Neuronal stem cell (in vitro differentiated cells): ENCODE data around the gene RAB6B.

Source experiments
- DNase-seq: peaks from one replicate; pipeline ENCODE4 v3.0.0-alpha.2; 2013; ENCODE audit warnings: low spot score
- H2AFZ ChIP-seq: one replicate; pipeline ENCODE4 v1.6.1; 2013; ENCODE audit warnings: mild to moderate bottlenecking, low read length, inconsistent platforms
- H2AK5ac ChIP-seq: 2 replicates; pipeline ENCODE4 v1.6.1; 2013; ENCODE audit warnings: low read depth, mild to moderate bottlenecking, inconsistent platforms, low read length, moderate library complexity, mixed read lengths
- H2BK120ac ChIP-seq: 2 replicates; pipeline ENCODE4 v1.6.1; 2013; ENCODE audit warnings: low read depth, mild to moderate bottlenecking, inconsistent platforms, low read length, moderate library complexity, mixed read lengths
- H2BK12ac ChIP-seq: one replicate; pipeline ENCODE4 v1.6.1; 2013; ENCODE audit warnings: low read length, inconsistent platforms
- H2BK15ac ChIP-seq: 2 replicates; pipeline ENCODE4 v1.6.1; 2013; ENCODE audit warnings: mild to moderate bottlenecking, low read length, inconsistent platforms, mixed read lengths
- H2BK5ac ChIP-seq: one replicate; pipeline ENCODE4 v1.6.1; 2013; ENCODE audit warnings: inconsistent platforms, mild to moderate bottlenecking, low read length, moderate library complexity
- H3K14ac ChIP-seq: one replicate; pipeline ENCODE4 v1.6.1; 2013; ENCODE audit warnings: low read length, inconsistent platforms
- H3K18ac ChIP-seq: 2 replicates; pipeline ENCODE4 v1.6.1; 2013; ENCODE audit warnings: low read length, inconsistent platforms
- H3K23ac ChIP-seq: 2 replicates; pipeline ENCODE4 v1.6.1; 2013; ENCODE audit warnings: low read depth, mild to moderate bottlenecking, mixed read lengths, low read length, inconsistent platforms; ENCODE audit not compliant: poor library complexity
- H3K27ac ChIP-seq: replicated peaks from 3 replicates; pipeline ENCODE4 v1.5.1; 2013; ENCODE audit warnings: low read length, inconsistent platforms
- H3K27me3 ChIP-seq, 3 experiments: 2 replicates each; pipeline ENCODE4 v1.6.1; 2013; ENCODE audit warnings: low read length in 3 of 3, mild to moderate bottlenecking in 2 of 3, inconsistent platforms in 1 of 3, low read depth in 1 of 3, mixed read lengths in 1 of 3, moderate library complexity in 1 of 3; ENCODE audit not compliant: control insufficient read depth in 3 of 3, insufficient read depth in 3 of 3
- H3K36me3 ChIP-seq, 2 donors: replicated peaks in 1 of 2; 2 replicates each; pipeline ENCODE4 v1.6.1; 2013; ENCODE audit warnings: low read length in 2 of 2; ENCODE audit not compliant: control insufficient read depth in 2 of 2, insufficient read depth in 2 of 2
- H3K4ac ChIP-seq: 2 replicates; pipeline ENCODE4 v1.6.1; 2013; ENCODE audit warnings: inconsistent platforms, mild to moderate bottlenecking, low read length, moderate library complexity
- H3K4me1 ChIP-seq, 2 donors: 1 replicate in 1 of 2; 2 replicates in 1 of 2; pipeline ENCODE4 v1.6.1; 2013; ENCODE audit warnings: low read length in 2 of 2, low read depth in 1 of 2; ENCODE audit not compliant: control insufficient read depth in 2 of 2, insufficient read depth in 1 of 2
- H3K4me2 ChIP-seq: one replicate; pipeline ENCODE4 v1.6.1; 2013; ENCODE audit warnings: mild to moderate bottlenecking, low read length, inconsistent platforms; ENCODE audit not compliant: insufficient read depth, poor library complexity, severe bottlenecking
- H3K4me3 ChIP-seq, 2 donors: 2 replicates each; pipeline ENCODE4 v1.5.1; 2013; ENCODE audit warnings: low read length in 2 of 2, mild to moderate bottlenecking in 2 of 2, inconsistent platforms in 1 of 2, moderate library complexity in 1 of 2
- H3K79me1 ChIP-seq: one replicate; pipeline ENCODE4 v1.6.1; 2013; ENCODE audit warnings: low read depth, mild to moderate bottlenecking, inconsistent platforms, low read length, moderate library complexity
- H3K9ac ChIP-seq: one replicate; pipeline ENCODE4 v1.6.1; 2013; ENCODE audit warnings: mild to moderate bottlenecking, low read depth, low read length, inconsistent platforms; ENCODE audit not compliant: poor library complexity
- H3K9me3 ChIP-seq, 2 donors: replicated peaks in 1 of 2; 2 replicates each; pipeline versions ENCODE3 to v1.6.1; 2013; ENCODE audit warnings: low read length in 2 of 2, mild to moderate bottlenecking in 2 of 2, inconsistent platforms in 1 of 2, low read depth in 1 of 2, mixed read lengths in 1 of 2, moderate library complexity in 1 of 2; ENCODE audit not compliant: control insufficient read depth in 2 of 2, insufficient read depth in 1 of 2
- H4K8ac ChIP-seq: one replicate; pipeline ENCODE4 v1.6.1; 2013; ENCODE audit warnings: low read depth, mild to moderate bottlenecking, inconsistent platforms, low read length, moderate library complexity
- H4K91ac ChIP-seq: one replicate; pipeline ENCODE4 v1.6.1; 2013; ENCODE audit warnings: low read length, low read depth, mild to moderate bottlenecking, inconsistent platforms; ENCODE audit not compliant: poor library complexity
- WGBS, 2 donors: extraction: QIAGEN DNeasy Blood & Tissue Kit; methylation state at CpG; one replicate each; pipeline ENCODE4 v1.1.7; 2013; ENCODE audit warnings: missing lambda C conversion rate in 2 of 2, mixed read lengths in 1 of 2; ENCODE audit not compliant: insufficient read length in 2 of 2, insufficient replicate concordance in 1 of 2; ENCODE audit errors: extremely low coverage in 2 of 2; 5-methylcytosine and 5-hydroxymethylcytosine counted together

The RAB6B gene

DNA sequence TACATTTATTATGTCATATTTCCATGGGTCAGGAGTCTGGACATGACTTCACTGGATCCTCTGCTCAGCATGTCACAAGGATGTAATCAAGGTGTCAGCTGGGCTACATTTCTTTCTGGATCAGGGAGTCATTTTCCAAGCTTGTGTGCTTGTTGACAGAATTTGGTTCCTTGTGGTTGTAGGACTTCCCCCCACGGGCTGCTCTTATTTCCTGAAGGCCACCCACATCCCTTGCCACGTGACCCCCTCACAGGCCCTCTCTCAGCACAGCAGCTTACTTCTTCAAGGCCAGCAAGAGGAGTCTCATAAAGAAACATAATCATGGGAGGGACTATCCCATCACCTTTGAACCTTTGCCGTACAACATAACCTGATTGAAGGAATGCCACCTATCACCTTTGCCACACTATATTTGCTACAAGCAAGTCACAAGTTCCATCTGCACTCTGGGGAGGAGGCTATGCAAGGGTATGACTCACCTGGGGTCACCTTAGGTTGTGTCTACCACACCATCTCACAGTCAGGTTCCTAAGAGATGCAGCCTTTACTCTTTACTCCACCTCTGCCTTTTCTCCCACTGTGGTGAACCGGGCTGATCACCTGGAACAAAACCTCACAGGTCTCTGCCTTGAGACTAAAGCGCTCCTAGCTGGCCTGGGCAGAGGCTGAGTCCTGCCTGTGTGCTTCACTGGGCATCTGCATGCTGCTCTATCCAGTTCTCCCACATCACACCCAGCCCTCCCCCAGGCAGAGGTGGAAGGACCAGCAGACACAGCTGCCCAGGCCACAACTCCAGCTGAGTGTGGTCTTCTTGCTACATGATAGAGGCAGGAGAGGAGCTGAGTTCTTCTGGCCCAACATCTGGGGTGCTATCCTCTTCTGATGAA lies 13.5 kb downstream of the RAB6B start:
- Histone ChIP-seq H4K8ac (no peak overlapping the region), H2BK120ac (no peak overlapping the region), H3K23ac (no peak overlapping the region), H3K9ac (no peak overlapping the region), H2BK15ac (no peak overlapping the region), H3K18ac (no peak overlapping the region), H4K91ac (no peak overlapping the region), H3K4ac (no peak overlapping the region), H3K27me3 (peaks cover 0 to 8% (median 0%) of the 10 kb centered on the region in 3 experiments), H2AFZ (no peak overlapping the region), H2AK5ac (no peak overlapping the region), H3K4me3 (no peak overlapping the region), H3K27ac (no peak overlapping the region), H3K79me1 (peaks cover 2% of the 10 kb centered on the region), H3K9me3 (peaks cover 0 to 5% of the 10 kb centered on the region in 2 donors), H3K4me2 (no peak overlapping the region), H3K4me1 (peaks cover 0 to 2% of the 10 kb centered on the region in 2 donors), H2BK5ac (no peak overlapping the region), H3K36me3 (no peaks in the 10 kb centered on the region), H3K14ac (no peak overlapping the region), H2BK12ac (no peak overlapping the region)
- DNase-seq: no peak
- WGBS, 2 donors: no CpG with 5 or more reads among the region's 5 CpGs

DNA sequence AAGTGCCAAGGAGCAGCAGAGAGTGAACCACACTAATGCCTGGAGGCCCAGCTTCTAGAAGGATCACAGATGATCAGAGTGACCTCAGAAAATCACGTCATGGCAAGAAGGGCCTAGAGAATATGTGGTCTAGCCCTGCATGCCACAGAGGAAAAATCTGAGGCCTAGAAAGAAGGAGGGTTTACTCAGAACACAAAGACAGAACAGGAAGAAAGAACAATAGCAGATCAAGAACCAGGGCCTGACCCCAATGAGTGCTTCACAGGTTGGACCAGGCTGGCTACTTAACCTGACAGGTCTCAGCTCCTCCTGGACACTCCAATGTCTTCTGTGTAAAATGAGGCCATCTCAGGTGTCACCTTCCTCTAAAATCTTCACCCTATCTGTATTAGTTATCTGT lies 14.2 kb downstream of the RAB6B start:
- H2BK120ac ChIP-seq: no peak overlapping the region
- no peak overlapping the region for H4K8ac ChIP-seq
- H3K4ac ChIP-seq: no peak overlapping the region
- H2BK5ac ChIP-seq: no peak overlapping the region
- no peaks in the 10 kb centered on the region for H3K4me1 ChIP-seq
- H3K4me3 ChIP-seq: no peak overlapping the region
- H3K9me3 ChIP-seq: peaks cover 0 to 5% of the 10 kb centered on the region in 2 donors
- no peak overlapping the region for H3K27ac ChIP-seq
- H4K91ac ChIP-seq: no peak overlapping the region
- no peak overlapping the region for H3K4me2 ChIP-seq
- H3K14ac ChIP-seq: no peak overlapping the region
- DNase-seq: no peak
- no peak overlapping the region for H3K9ac ChIP-seq
- H2AK5ac ChIP-seq: no peak overlapping the region
- WGBS, 2 donors: no CpG with 5 or more reads among the region's 1 CpG
- no peak overlapping the region for H2AFZ ChIP-seq
- H3K36me3 ChIP-seq: no peaks in the 10 kb centered on the region
- H3K18ac ChIP-seq: no peak overlapping the region
- H3K27me3 ChIP-seq: peaks cover 0 to 8% (median 0%) of the 10 kb centered on the region in 3 experiments
- no peak overlapping the region for H2BK15ac ChIP-seq
- H3K79me1 ChIP-seq: peaks cover 2% of the 10 kb centered on the region
- H3K23ac ChIP-seq: no peak overlapping the region
- no peak overlapping the region for H2BK12ac ChIP-seq

DNA sequence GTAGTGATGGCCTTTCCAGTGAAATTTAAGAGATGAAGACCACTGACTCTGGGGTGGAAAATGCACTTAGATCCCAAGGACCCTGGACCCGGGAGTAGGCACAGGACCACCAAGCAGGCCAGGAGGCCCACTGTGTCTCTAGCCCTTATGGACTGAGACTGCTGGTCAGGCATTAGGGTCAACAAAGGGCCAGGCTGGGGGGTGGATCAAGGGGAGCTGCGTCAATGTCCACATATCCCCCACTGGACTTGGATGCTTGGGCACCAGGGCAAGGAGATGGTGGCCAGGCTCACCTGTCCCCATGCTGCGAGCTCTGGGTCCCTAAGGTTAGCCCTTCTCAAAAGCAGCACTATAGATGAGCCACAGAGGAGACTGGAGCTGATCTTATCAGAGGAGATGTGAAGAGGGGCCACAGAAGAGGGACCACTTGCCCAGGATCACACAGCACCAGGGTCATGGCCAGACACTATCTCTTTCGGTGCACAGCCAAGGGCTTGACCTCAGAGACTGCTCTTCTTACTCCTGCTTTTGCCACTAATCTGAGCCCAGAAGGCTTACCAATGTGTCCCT lies 14.7 kb downstream of the RAB6B start:
- H2AK5ac ChIP-seq: no peak overlapping the region
- no peak overlapping the region for H3K23ac ChIP-seq
- no peak overlapping the region for H2AFZ ChIP-seq
- H2BK5ac ChIP-seq: no peak overlapping the region
- no peak overlapping the region for H4K91ac ChIP-seq
- no peak overlapping the region for H2BK15ac ChIP-seq
- H2BK120ac ChIP-seq: no peak overlapping the region
- no peak overlapping the region for H3K14ac ChIP-seq
- no peak overlapping the region for H3K27ac ChIP-seq
- no peak overlapping the region for H4K8ac ChIP-seq
- H3K36me3 ChIP-seq: no peaks in the 10 kb centered on the region
- peaks cover 0 to 6% (median 0%) of the 10 kb centered on the region in 3 experiments for H3K27me3 ChIP-seq
- H2BK12ac ChIP-seq: no peak overlapping the region
- WGBS, 2 donors: no CpG with 5 or more reads among the region's 4 CpGs
- DNase-seq: no peak
- peaks cover 0 to 5% of the 10 kb centered on the region in 2 donors for H3K9me3 ChIP-seq
- H3K18ac ChIP-seq: no peak overlapping the region
- H3K4me2 ChIP-seq: no peak overlapping the region
- H3K9ac ChIP-seq: no peak overlapping the region
- no peak overlapping the region for H3K4me3 ChIP-seq
- peaks cover 2% of the 10 kb centered on the region for H3K79me1 ChIP-seq
- no peak overlapping the region for H3K4ac ChIP-seq
- H3K4me1 ChIP-seq: no peaks in the 10 kb centered on the region

DNA sequence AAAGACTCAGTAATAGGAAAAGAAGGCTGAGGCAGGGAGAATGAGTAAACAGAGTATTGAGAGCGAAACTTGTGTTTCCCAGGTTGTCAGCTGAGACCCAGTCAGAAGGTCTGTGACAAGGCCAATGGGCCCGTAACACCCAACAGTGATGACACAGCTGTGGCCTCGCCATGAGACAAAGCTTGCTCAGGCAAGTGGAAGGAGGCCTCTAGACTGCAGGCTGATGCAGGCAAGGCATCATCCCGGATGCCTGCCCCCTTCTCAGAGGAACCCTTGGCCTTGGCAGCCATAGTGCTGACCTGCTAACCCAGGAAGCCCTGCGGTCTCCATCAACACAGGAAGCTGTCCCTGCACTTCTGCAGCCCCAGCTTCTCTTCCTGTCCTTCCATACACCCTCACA lies 15.4 kb downstream of the RAB6B start:
- no peak overlapping the region for H2BK15ac ChIP-seq
- no peaks in the 10 kb centered on the region for H3K36me3 ChIP-seq
- H2AK5ac ChIP-seq: no peak overlapping the region
- H3K4me1 ChIP-seq: no peaks in the 10 kb centered on the region
- no peak for DNase-seq
- no peak overlapping the region for H3K4me2 ChIP-seq
- H4K8ac ChIP-seq: no peak overlapping the region
- H3K27me3 ChIP-seq: peaks cover 0 to 10% (median 0%) of the 10 kb centered on the region in 3 experiments
- H3K9ac ChIP-seq: no peak overlapping the region
- H3K4me3 ChIP-seq: no peak overlapping the region
- no peak overlapping the region for H4K91ac ChIP-seq
- H3K4ac ChIP-seq: no peak overlapping the region
- H2BK120ac ChIP-seq: no peak overlapping the region
- no peak overlapping the region for H2BK5ac ChIP-seq
- H3K14ac ChIP-seq: no peak overlapping the region
- peak overlapping the region; percentile 26 for H3K23ac ChIP-seq
- no peak overlapping the region for H2BK12ac ChIP-seq
- no peak overlapping the region for H3K27ac ChIP-seq
- peak overlapping the region; percentile 16 for H3K18ac ChIP-seq
- H3K79me1 ChIP-seq: peaks cover 2% of the 10 kb centered on the region
- peaks cover 0 to 5% of the 10 kb centered on the region in 2 donors for H3K9me3 ChIP-seq
- no CpG with 5 or more reads among the region's 5 CpGs for WGBS, 2 donors
- no peak overlapping the region for H2AFZ ChIP-seq
